UCSD-AML1 (cell line): ENCODE data around the gene SOHLH1.

Source experiments
- DNase-seq: peaks from one replicate; lab custom pipeline; 2025; ENCODE audit not compliant: unreplicated experiment; lab: John Stamatoyannopoulos, UW

The SOHLH1 gene

DNA sequence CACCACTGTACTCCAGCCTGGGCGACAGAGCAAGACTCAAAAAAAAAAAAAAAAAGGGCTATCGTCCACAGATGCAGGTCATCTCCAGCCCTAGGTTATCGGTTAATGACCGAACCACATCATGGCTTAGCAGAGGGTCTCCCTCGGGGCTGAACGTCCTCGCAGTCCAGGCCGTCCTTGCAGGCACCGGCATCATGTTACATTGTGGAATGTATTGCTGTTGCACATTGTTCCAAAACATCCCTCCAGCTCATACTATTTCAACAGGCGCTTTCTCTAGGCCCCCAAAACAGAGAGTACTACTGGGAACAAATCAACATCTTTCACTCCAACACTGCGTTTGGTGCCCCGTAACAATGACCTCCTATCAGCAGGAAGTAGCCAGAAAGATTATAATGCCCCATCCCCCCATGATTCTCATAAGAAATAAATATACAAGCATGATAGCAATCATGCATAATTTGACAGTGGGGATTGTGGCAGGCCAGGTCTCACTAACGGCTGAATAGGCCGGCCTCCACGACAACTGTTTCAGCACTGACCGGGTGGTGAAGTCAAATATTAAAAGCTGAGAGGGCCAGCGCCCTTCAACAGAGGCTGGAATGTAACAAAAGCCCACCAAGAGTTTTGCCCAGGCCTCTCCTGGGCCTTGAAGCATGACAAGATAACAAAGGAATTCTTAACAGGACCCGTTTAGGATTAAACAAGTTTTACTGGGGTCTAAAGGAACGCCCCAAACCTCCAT is 37.3 kb downstream of the SOHLH1 start:
- DNase-seq, result no peak

DNA sequence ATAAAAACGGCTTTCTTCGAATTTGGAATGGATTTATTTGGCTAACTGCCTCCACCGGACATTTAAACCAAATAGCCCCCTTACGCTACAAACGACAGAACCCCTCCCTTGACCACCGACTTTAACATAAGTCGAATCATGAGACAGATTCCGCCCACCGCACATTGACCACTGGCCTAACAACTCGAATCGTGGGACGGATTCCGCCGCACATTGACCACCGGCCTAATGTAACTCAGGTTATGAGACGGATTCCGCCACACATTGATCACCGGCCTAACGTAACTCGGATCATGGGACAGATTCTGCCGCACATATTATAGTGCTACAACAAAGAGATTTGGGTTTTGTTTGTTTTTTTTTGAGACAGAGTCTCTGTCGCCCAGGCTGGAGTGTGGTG is 38.9 kb downstream of the SOHLH1 start:
- no peak for DNase-seq

DNA sequence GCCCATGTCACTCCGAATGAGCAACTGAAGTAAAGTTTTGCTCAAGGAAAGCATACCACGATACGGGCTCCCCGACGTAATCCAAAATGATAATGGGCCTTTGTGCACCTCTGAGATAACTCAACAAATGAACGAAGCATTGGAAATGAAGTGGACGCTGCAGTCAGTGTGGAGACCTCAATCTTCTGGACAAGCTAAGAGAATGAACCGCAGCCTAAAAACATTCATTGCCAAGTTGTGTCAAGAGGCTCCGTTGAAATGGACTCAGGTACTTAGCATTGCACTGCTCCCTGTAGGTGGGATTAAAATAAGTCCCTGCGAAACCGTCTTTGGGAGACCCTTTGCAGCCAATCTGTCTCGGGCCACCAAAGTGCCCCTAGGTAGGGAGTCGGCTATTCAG is 40.0 kb downstream of the SOHLH1 start:
- DNase-seq, result no peak

DNA sequence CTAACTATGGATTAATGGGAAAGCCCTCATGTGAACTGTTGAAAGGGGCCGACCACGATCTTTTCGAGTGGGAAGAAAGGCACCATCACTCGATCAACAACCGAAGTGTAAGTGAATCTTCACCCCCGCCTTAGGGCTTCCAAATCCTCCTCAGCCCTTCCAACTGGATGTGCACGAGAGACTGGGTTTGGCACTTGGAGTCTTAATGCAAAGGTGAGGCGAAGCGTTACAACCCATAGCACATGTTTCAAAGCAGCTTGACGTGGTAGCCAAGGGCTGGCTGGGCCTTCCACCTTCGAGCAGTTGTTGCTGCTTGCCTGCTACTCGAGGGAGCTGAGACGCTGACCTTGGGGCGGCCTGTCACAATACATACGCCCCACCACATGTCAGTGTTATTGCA is 41.9 kb downstream of the SOHLH1 start:
- no peak for DNase-seq

DNA sequence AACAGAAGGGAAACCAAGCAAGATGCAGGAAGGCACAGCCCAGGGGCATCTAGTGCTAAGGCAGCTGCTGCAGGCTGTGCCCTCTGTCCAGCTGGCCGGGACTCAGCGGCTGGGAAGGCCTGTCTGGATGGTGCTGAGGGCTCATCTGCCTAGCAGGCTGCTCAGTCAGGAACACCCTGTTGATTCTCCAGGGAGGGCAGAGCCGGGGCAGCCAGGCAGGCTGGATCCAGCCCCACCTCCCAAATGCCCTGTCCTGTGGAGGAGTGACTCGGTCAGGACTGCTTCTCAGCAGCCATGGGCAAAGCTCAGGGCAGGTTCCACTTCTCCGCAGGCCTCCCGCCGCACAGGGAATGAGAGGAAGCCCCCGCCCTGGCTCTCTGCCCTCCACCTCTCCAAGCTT is 44.0 kb downstream of the SOHLH1 start:
- no peak for DNase-seq

DNA sequence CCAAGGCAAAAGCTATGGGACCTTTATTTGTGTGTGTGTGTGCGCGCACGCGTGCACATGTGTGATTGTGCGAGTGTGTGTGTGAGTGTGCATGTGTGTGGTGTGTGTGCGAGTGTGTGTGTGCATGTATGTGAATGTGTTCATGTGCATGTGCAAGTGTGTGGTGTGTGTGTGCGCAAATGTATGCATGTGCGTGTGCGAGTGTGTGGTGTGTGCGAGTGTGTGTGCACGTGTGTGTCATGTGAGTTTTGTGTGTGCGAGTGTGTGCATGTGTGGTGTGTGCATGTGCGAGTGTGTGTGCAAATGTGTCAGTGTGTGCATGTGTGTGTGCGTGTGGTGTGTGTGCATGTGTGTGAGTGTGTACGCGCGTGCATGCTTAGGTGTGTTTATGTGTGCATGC is 48.9 kb downstream of the SOHLH1 start:
- no peak for DNase-seq

DNA sequence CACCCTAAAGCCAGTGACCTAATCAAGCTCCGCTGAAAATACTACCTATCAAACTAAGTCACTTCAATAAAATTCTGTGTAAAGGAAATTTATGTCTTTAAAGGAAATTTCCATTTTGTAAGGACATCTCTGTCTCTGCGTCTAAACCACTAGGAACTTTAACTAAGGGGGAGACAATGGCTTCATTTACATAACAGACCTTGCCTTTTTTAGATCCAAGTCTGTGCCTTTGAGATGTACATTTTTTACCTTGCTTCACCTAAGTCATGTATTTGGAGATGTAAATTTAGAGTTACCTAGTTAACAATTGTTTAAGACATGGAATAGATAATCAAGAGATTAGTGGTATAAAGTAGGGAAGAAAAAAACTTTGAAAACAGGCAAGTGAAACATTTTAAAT is 49.8 kb downstream of the SOHLH1 start:
- DNase-seq, result no peak

DNA sequence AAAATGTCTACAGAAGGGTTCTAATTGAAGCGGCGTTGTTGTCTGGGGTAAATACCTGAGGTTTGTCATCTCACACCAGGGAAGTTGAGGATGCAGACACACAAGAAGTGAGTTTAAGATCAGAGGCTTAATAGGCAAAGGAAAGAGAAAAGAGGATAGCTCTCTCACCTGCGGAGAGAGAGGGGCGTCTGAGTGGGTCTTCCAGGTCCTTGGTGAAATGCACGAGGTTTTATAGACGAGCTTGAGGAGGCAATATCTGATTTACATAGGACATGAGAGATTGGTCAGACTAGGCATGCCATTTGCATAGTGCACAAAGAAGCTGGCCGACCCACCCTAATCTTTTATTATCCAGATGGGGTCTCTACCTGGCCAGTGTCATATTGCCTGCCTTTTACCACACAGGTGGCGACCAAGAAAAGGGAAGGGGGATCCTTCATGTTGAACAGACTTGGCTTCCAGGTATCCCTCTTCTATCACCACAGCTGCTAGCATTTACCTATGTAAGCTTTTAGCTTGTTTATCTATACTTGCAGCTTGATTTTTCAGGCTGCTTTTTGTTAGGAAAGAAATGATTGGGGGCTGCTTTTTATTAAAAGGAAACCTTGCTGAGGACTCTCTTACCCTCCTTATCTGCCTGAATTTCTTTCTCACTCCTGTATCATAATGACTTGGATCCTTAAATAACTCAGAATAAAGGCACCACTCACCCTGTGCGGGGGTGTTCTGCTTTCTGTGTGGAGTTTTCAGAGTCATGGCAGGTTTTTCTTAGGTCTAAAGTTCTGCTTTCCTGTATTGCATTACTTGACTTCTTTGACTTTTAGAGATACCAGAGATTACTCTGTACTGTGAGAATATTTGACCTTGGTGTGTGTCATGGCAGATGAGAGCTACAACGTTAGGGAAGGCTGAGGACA is 50.5 kb downstream of the SOHLH1 start:
- no peak for DNase-seq

DNA sequence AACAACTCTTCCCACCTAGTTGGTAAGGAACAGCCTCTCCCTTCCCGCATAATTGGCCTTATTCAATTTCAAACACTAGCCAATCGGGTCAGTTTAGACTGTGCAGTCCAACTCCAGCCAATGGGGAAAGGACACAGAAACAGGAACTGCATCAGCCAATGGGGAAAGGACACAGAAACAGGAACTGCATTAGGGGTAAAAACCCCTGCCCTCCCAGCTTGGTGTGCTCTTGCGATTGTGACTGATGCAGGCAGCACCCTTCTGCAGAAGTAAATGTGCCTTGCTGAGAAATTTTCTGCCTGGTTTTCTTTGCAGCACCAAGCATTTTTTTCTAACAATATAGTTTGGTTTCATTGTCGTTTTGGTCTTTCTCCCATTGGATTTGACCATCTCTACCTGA is 51.4 kb downstream of the SOHLH1 start:
- no peak for DNase-seq

DNA sequence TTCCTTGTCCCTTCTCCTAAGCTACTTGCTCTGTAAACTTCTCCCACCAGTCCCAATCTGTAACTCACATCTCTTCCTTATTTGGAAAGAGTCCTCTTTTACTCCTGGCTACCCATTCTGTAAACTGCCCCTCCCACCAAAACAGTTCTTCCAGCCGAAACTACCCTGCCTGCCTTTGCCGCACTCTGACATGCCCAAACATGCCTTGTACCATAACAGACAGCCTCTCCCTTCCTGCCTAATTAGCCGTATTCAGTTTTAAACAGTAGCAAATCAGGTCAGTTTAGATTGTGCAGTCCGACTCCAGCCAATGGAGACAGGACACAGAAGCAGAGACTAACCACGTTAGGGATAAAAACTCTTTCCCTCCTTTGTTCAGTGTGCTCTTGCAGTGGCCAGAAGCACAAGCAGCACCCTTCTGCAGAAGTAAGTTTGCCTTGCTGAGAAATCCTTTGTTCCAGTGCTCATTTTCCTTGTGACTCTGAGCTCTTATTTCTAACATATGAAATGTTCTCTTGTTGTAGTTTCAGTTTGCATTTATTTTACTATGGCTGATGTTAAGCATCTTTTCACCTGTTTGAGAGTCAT is 54.6 kb downstream of the SOHLH1 start:
- DNase-seq, result no peak
